Measurements from ENCODE around the gene ZNF835. TPM values are rescaled to one million over a fixed set of nuclear protein-coding genes. Genes with fewer than 3 reads are reported as not detected.

ZNF835 gene
- total RNA-seq, 4 donors from 2014 or later: 0.27 to 2.4 (median 0.71) TPM

DNA sequence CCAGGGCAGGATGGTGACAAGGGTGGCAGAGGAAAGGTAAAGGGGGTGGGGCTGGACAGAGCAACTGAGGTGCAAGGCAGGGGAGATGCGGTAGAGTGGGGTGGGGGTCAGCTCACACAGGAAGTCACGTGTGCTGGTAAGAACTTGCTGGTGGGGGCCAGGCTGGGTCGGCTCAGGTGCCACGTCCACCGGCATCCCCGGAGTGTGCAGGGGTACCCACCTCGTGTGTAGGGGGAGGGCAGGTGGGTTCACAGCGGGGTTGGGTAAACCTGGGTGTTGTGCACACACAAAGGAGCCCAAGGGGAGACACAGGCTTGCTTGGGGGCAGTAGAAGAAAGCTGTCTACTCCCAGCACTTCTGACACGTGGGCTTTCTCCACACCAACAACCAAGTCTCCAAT is 2.9 kb downstream of the ZNF835 start:
- intact Hi-C loops (cut with DNase I; ENCODE audit: low total_unique reads) (no loop called here), in situ Hi-C loops (cut with MboI; ENCODE audit: low sequenced_read_pairs in 4 of 4) (no loop called here)
- Histone ChIP-seq H3K9me3 (no peaks in the 10 kb centered on the region), H3K27me3 (no peaks in the 10 kb centered on the region), H3K36me3 (peaks cover 0 to 12% of the 10 kb centered on the region in 2 donors), H3K27ac (no peak overlapping the region), H3K4me3 (no peak overlapping the region), H3K4me1 (peaks cover 8 to 9% of the 10 kb centered on the region in 2 donors)
- DNase-seq (no peak), ATAC-seq (no peak)
- TF ChIP-seq, protein P1, sequence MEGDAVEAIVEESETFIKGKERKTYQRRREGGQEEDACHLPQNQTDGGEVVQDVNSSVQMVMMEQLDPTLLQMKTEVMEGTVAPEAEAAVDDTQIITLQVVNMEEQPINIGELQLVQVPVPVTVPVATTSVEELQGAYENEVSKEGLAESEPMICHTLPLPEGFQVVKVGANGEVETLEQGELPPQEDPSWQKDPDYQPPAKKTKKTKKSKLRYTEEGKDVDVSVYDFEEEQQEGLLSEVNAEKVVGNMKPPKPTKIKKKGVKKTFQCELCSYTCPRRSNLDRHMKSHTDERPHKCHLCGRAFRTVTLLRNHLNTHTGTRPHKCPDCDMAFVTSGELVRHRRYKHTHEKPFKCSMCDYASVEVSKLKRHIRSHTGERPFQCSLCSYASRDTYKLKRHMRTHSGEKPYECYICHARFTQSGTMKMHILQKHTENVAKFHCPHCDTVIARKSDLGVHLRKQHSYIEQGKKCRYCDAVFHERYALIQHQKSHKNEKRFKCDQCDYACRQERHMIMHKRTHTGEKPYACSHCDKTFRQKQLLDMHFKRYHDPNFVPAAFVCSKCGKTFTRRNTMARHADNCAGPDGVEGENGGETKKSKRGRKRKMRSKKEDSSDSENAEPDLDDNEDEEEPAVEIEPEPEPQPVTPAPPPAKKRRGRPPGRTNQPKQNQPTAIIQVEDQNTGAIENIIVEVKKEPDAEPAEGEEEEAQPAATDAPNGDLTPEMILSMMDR (IDR thresholded peaks at IDR 0.05 in 4 of 5, conservative IDR thresholded peaks at IDR 0.05 in 1 of 5): no peak
- TF ChIP-seq POLR2A (IDR thresholded peaks at IDR 0.05): no peak

DNA sequence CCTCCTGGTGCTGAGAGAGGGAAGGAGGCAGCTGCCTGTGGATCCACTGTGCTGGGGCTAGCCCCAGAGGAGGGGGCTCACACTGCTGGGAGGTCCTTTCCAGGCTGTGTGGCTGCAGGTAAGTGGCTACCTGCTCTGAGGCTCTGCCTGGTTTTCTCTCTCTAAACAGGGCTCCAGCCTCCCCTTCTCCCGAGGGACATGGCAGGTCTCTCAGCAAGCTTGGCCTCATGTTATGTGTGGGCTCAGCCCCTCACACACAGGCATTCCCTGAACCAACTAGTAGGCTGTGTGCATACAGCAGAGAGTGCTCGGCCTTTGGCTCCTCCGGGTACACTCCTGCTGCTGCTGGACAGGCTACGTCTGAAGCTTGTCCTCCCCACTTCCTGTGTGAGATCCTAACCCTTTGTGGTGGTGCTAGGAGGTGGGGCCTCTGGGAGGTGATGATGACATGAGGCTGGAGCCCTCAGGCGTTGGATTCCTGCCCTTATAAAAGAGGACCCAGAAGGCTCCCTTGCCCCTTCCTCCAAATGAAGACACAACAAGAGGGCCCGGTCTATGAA is 4.2 kb downstream of the ZNF835 start:
- no peak for TF ChIP-seq POLR2A (IDR thresholded peaks at IDR 0.05)
- intact Hi-C loops (cut with DNase I; ENCODE audit: low total_unique reads) (no loop called here), in situ Hi-C loops (cut with MboI; ENCODE audit: low sequenced_read_pairs in 4 of 4) (no loop called here)
- DNase-seq (no peak), ATAC-seq (no peak)
- Histone ChIP-seq H3K27ac (no peak overlapping the region), H3K4me3 (no peak overlapping the region), H3K9me3 (no peaks in the 10 kb centered on the region), H3K36me3 (peaks cover 0 to 18% of the 10 kb centered on the region in 2 donors), H3K27me3 (no peaks in the 10 kb centered on the region), H3K4me1 (peaks cover 8 to 9% of the 10 kb centered on the region in 2 donors)

DNA sequence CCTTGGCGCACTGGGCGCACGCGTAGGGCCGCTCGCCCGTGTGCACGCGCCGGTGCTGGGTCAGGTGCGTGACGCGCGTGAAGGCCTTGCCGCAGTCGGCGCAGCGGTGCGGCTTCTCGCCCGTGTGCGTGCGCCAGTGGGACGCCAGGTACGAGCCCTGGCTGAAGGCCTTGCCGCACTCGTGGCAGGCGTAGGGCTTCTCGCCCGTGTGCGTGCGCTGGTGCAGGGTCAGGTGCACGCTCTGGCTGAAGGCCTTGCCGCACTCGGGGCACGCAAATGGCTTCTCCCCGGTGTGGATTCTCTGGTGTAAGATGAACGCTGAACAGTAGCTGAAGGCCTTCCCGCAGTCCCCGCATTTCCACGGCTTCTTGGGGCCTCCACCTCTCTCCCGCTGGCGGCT is 7.0 kb downstream of the ZNF835 start:
- intact Hi-C loops (cut with DNase I; ENCODE audit: low total_unique reads) (no loop called here), in situ Hi-C loops (cut with MboI; ENCODE audit: low sequenced_read_pairs in 4 of 4) (no loop called here)
- H3K4me3 ChIP-seq: no peak overlapping the region
- H3K27ac ChIP-seq: no peak overlapping the region
- H3K27me3 ChIP-seq: no peaks in the 10 kb centered on the region
- ATAC-seq: no peak
- H3K4me1 ChIP-seq: no peaks in the 10 kb centered on the region
- no peaks in the 10 kb centered on the region for H3K9me3 ChIP-seq
- TF ChIP-seq, protein P1 (IDR thresholded peaks at IDR 0.05 in 4 of 5, conservative IDR thresholded peaks at IDR 0.05 in 1 of 5): no peak
- no peak for TF ChIP-seq POLR2A (IDR thresholded peaks at IDR 0.05)
- DNase-seq: no peak
- H3K36me3 ChIP-seq: peaks cover 0 to 18% of the 10 kb centered on the region in 2 donors

DNA sequence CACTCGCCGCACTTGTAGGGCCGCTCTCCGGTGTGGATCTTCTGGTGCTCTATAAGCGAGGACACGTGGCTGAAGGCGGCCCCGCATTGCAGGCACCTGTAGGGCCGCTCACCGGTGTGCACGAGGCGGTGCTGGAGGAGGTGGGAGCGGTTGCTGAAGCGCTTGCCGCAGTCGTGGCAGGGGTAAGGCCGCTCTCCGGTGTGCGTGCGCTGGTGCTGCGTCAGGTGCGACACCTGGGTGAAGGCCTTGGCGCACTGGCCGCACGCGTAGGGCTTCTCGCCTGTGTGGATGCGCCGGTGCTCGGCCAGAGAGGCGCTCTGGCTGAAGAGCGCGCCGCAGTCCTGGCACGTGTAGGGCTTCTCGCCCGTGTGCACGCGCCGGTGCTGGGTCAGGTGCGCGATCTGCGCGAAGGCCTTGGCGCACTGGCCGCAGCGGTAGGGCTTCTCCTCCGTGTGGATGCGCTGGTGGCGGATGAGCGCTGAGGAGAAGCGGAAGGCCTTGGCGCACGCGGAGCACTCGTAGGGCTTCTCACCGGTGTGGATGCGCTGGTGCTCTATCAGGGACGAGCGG is 7.5 kb downstream of the ZNF835 start:
- no peaks in the 10 kb centered on the region for H3K4me1 ChIP-seq
- H3K36me3 ChIP-seq: peaks cover 0 to 18% of the 10 kb centered on the region in 2 donors
- ATAC-seq: no peak
- intact Hi-C loops (cut with DNase I; ENCODE audit: low total_unique reads): no loop called here
- H3K4me3 ChIP-seq: no peak overlapping the region
- TF ChIP-seq, protein P1 (IDR thresholded peaks at IDR 0.05 in 4 of 5, conservative IDR thresholded peaks at IDR 0.05 in 1 of 5): no peak
- no peak for TF ChIP-seq POLR2A (IDR thresholded peaks at IDR 0.05)
- DNase-seq: no peak
- in situ Hi-C loops (cut with MboI; ENCODE audit: low sequenced_read_pairs in 4 of 4): no loop called here
- no peak overlapping the region for H3K27ac ChIP-seq
- H3K9me3 ChIP-seq: no peaks in the 10 kb centered on the region
- no peaks in the 10 kb centered on the region for H3K27me3 ChIP-seq

DNA sequence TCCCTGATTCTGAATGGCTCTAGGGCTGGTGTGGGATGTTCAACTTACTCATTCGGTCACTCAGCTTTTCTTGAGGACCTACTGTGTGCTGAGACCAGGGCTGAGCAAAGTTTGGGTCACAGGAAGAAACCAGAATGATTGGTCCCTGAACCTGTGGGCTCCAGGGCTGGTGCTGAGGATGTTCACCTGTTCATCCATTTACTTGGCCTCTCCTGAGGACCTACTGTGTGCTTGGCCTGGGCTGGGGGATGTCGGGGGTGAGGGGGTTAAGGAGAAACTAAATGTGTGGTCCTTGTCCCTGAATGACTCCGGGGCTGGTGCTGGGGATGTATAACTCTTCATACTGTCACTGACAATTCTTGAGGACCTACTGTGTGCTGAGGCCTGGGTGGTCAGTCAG is 10.3 kb downstream of the ZNF835 start:
- intact Hi-C loops (cut with DNase I; ENCODE audit: low total_unique reads): no loop called here
- Histone ChIP-seq H3K9me3 (no peaks in the 10 kb centered on the region), H3K4me1 (no peaks in the 10 kb centered on the region), H3K27ac (no peak overlapping the region), H3K4me3 (no peak overlapping the region), H3K27me3 (no peaks in the 10 kb centered on the region), H3K36me3 (peaks cover 0 to 18% of the 10 kb centered on the region in 2 donors)
- DNase-seq (no peak), ATAC-seq (no peak)
- in situ Hi-C loops (cut with MboI; ENCODE audit: low sequenced_read_pairs in 4 of 4): no loop called here
- no peak for TF ChIP-seq POLR2A (IDR thresholded peaks at IDR 0.05)
- TF ChIP-seq, protein P1 (IDR thresholded peaks at IDR 0.05 in 4 of 5, conservative IDR thresholded peaks at IDR 0.05 in 1 of 5): no peak

Data from gastrocnemius medialis (tissue), 4 donors.